Superior temporal gyrus (tissue), 1 donor: ENCODE results near the gene MAPK1.
A peak's percentile ranks its signal among the peaks of the same experiment; 100 is the strongest.
"Not testable (repeated sequence)": the region's sequence is repeated elsewhere in the genome, so short reads cannot be mapped to it uniquely, and the experiment has no call there.

Source experiments
- DNase-seq: peaks from one replicate; pipeline ENCODE4 v3.0.0-alpha.2; 2016; ENCODE audit errors: extremely low spot score

Gene MAPK1

GRCh38 chr22:21848057-21848456 is 19.4 kb downstream of the MAPK1 start:
- not testable (repeated sequence) for DNase-seq

- DNase-seq = no peak
These were observed 21.6 kb downstream of the MAPK1 start for GRCh38 chr22:21845558-21846453.

GRCh38 chr22:21842946-21843345 is 24.5 kb downstream of the MAPK1 start:
- no peak for DNase-seq

DNA sequence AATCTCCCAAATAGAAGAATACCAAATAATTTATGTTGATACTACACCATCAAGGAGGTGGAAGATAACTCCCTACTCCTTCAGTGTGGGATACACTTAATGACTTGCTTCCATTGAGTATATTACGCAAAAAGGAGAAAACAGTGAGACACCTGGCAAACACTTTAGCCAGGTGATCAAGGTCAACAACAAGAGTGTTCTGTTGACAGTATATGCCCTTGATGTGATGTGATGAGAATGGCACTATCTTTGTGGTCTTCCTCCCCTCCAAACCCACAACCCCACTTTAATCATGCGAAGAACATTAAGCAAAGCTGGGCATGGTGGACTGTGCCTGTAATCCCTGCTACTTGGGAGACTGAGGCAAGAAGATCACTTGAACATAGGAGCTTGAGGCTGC is 26.0 kb downstream of the MAPK1 start:
- no peak for DNase-seq

- DNase-seq = no peak
These were observed 27.1 kb downstream of the MAPK1 start for GRCh38 chr22:21840236-21840823.

DNA sequence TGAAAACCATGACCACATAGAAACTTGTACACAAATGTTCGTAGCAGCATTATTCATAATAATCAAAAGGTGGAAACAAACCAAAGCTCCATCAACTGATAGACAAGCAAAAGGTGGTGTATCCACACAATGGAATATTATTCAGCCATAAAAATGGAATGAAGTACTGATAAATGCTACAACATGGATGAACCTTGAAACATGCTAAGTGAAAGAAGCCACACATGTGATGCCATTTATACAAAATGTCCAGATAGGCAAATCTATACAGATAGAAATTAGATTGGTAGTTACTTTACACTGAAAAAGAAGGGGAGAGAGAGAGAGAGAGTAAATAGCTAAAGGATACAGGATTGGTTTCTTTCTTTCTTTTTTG is 27.7 kb downstream of the MAPK1 start:
- DNase-seq = no peak

DNA sequence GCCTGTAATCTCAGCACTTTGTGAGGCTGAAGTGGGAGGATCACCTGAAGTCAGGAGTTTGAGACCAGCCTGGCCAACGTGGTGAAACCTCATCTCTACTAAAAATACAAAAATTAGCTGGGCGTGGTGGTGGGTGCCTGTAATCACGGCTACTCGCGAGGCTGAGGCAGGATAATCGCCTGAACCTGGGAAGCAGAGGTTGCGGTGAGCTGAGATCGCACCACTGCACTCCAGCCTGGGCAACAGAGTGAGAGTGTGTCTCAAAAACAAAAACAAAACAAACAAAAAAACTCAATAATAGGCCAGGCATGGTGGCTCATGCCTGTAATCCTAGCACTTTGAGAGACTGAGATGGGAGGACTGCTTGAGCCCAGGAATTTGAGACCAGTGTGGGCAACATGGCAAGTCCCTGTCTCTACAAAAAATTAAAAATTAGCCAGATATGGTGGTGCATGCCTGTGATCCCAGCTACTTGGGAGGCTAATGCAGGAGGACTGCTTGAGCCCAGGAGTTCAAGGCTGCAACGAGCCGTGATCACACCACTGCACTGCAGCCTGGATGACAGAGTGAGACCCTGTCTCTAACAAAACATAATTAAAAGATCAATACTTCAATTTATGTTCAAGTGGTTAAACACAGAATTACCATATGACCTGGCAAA is 28.2 kb downstream of the MAPK1 start:
- DNase-seq = not testable (repeated sequence)

GRCh38 chr22:21837248-21837979 is 30.0 kb downstream of the MAPK1 start:
- no peak for DNase-seq

GRCh38 chr22:21836486-21836885 is 31.0 kb downstream of the MAPK1 start:
- DNase-seq = not testable (repeated sequence)

DNA sequence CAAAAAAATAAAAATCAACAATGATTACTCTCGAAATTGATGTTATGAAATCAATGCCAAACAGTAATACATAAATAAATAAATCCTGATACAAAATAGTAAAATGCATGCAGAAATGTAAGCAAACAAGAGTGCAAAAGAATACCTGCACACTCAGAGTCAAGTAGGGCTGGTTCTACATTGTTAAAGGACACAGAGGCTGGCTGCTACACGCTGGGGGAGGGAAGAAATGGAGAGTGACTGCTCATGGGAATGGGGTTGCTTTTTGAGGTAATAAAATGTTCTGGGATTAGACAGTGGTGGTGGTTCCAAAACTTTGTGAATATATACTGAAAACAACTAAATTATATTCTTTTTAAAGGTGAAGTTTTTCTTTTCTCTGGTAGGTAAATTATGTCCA is 32.1 kb downstream of the MAPK1 start:
- DNase-seq = peak; percentile 5

DNA sequence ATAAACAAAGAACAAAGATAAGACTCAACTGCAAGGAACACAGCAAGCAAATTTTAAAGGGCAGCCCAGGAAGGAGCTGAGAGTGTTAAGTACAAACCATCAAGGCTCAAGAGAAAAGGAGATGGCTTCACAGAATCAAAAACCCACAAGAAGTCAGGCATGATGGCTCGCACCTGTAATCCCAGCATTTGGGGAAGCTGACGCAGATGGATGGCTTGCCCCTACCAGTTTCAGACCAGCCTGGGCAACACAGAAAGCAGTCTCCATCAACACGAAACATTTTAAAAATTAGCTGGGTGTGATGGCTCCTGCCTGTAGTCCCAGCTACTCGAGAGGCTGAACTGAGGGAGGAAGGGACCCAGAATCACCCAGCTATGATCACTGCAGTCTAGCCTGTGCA is 32.6 kb downstream of the MAPK1 start:
- peak; percentile 4 for DNase-seq

GRCh38 chr22:21832291-21833290 is 34.9 kb downstream of the MAPK1 start:
- peak; percentile 9 for DNase-seq

DNA sequence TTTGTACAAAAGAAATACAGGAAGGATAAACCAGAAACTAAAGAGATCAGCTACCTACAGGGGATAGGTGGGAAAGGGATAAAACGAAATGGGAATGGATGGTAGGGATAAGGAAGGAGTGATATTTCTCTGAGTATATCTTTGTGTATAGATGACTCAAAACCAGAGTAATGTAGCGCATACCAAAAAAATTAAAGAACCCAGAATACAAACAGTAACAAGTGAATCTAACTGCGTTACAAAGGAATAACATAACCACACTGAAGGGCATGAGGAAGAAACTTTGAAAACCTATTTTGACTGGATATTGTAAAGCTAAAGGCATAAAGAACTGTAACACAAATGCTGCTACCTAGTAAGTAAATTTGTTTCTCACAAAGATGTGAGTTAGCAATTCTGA is 37.9 kb downstream of the MAPK1 start:
- DNase-seq = no peak

GRCh38 chr22:21828268-21828638 is 39.2 kb downstream of the MAPK1 start:
- no peak for DNase-seq

DNA sequence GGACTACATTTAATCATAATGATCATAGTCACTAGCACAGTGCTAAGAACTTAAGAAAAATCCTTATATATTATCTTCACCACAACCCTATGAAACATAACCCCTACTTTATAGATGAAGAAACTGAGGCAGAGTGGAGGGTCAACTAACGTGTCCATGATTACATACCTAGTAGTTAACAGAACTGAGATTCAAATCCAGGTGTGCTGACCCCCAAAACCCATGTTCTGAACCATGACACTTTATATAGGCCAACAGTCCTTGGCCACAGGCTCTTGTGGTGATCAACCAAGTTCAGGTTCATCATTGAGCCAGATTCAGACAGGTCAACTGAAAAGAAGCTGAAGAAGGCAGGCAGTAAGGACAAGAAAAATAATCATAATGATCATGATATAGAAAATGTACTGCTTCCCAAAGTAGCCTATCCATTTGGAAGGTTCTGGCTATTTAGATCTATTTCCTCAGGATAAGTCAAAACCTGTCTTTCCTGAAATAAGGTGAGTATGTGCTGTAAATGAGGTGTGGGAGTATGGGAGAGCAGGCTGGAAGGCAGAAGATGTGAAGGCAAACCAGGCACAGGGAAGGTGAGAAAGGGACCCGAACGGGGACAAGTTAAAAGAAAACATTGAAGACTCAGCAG is 39.7 kb downstream of the MAPK1 start:
- no peak for DNase-seq

DNA sequence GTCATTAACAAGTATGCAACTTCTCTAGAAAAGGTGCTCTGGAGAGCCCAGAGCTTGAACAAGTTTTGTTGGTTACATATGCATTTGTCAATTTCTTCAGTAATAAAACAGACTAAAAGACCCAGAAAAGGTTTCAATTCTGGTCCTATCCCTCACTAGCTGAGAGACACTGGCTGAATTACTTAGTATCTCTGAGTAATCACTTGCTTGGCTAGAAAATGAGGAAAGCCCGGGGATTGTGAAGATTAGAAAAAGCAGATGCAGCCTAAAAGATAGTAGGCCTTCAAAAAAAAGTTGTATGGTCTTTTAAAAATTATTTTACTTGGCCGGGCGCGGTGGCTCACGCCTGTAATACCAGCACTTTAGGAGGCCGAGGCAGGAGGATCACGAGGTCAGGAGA is 41.2 kb downstream of the MAPK1 start:
- no peak for DNase-seq

- not testable (repeated sequence) for DNase-seq
These were observed 42.5 kb downstream of the MAPK1 start for GRCh38 chr22:21824962-21825361.

DNA sequence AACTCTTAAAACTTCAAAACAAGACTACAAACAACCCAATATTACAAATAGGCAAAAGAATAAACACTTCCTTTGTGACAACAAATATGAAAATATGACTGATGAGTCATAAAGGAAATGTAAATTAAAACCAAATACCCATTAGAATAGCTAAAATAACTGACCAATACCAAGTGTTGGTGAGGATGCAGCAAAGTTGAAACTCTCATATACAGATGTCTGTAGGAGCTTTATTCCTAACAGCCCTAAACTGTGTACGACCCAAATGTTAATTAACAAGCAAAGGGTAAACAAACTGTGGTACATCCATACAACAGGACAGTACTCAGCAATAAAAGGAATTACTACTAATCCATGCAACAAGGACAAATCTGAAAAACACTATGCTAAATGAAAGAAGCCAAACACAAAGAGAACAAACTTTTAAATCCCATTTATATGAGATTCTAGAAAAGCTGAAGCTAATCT is 43.0 kb downstream of the MAPK1 start:
- DNase-seq = no peak

GRCh38 chr22:21823740-21824444 is 43.6 kb downstream of the MAPK1 start:
- DNase-seq = no peak
